Measurements from ENCODE around the gene ABCC11. TPM values are rescaled to one million over a fixed set of nuclear protein-coding genes. Genes with fewer than 3 reads are reported as not detected.

Gene ABCC11
- total and polyA plus RNA-seq, 2 experiments from 2014 or later = 0.23 to 0.76 TPM

- H3K27ac ChIP-seq = no peak overlapping the region
- H2AFZ ChIP-seq = no peak overlapping the region
- DNase-seq = no peak
- no peaks in the 10 kb centered on the region for H3K9me3 ChIP-seq (ENCODE audit: low read depth)
- 71 to 73% methylated on average over 9 of the region's 9 CpGs for WGBS, 2 experiments (ENCODE audit: low coverage in 1 of 2, low lambda C conversion rate in 2 of 2, missing lambda C conversion rate in 2 of 2)
- in situ Hi-C loops (cut with MboI) = no loop called here
- H3K9me2 ChIP-seq (ENCODE audit: insufficient read depth) = no peaks in the 10 kb centered on the region
- no peaks in the 10 kb centered on the region for H3K79me2 ChIP-seq (ENCODE audit: insufficient read depth)
- no peak overlapping the region for H3K9ac ChIP-seq
- no peaks in the 10 kb centered on the region for H3K4me1 ChIP-seq (ENCODE audit: insufficient read depth)
- no peaks in the 10 kb centered on the region for H3K27me3 ChIP-seq (replicated peaks; ENCODE audit: insufficient read depth)
- no peak overlapping the region for H3K4me3 ChIP-seq
- H3F3A ChIP-seq (ENCODE audit: insufficient read depth) = no peaks in the 10 kb centered on the region
- H3K36me3 ChIP-seq (ENCODE audit: low read depth) = no peaks in the 10 kb centered on the region
- no peaks in the 10 kb centered on the region for H4K20me1 ChIP-seq (ENCODE audit: insufficient read depth)
- no peak overlapping the region for H3K4me2 ChIP-seq (ENCODE audit: unreplicated experiment)
- TF ChIP-seq EZH2phosphoT487 (IDR thresholded peaks at IDR 0.05; ENCODE audit: insufficient read depth, low read depth) (no peak), EZH2 (IDR thresholded peaks at IDR 0.05; ENCODE audit: insufficient read depth, poor library complexity, severe bottlenecking) (no peak)
Measured at GRCh38 chr16:48180868-48181480, 66.4 kb downstream of the ABCC11 start.

DNA sequence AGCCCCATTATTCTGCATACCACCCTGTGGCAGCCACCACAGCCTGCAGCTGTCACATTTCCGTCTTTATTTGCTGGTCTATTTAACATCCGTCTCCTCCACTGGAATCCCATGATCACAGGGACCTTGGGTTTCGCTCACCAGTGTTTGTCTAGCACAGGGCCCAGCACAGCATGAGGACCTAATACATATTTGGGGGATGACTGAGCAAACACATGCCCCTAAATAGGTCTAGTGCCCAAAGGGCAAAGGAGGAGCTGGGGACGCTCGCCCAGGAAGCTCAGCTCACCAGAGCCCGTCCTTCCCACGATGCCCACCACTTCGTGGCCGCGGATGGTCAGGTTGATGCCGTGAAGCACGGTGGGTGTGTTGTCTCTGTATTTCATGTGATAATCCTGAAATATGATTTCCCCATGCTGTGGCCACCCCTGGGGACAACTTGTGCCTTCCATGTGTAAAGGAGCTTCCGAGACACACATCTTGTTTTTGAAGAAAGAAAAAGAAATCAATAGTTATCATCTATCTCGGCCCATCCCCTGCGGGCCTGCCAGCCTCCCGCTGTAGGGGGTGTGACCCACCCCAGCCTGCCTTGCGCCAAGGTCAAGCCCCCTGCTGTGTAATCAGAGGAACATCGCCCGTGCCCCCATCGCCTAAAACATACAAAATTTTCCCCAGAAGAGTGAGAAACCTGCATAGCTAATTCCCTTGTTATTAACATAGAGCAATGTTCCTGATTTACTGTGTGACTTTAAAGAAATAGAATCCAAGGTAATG, 70.5 kb downstream of the ABCC11 start:
- no peak overlapping the region for H3K27ac ChIP-seq
- in situ Hi-C loops (cut with MboI) = no loop called here
- no peaks in the 10 kb centered on the region for H3F3A ChIP-seq (ENCODE audit: insufficient read depth)
- H3K36me3 ChIP-seq (ENCODE audit: low read depth) = no peaks in the 10 kb centered on the region
- no peaks in the 10 kb centered on the region for H4K20me1 ChIP-seq (ENCODE audit: insufficient read depth)
- no peak overlapping the region for H3K4me3 ChIP-seq
- no peaks in the 10 kb centered on the region for H3K9me2 ChIP-seq (ENCODE audit: insufficient read depth)
- TF ChIP-seq EZH2 (IDR thresholded peaks at IDR 0.05; ENCODE audit: insufficient read depth, poor library complexity, severe bottlenecking) (no peak), EZH2phosphoT487 (IDR thresholded peaks at IDR 0.05; ENCODE audit: insufficient read depth, low read depth) (no peak)
- H3K4me2 ChIP-seq (ENCODE audit: unreplicated experiment) = no peak overlapping the region
- no peak overlapping the region for H2AFZ ChIP-seq
- H3K27me3 ChIP-seq (replicated peaks; ENCODE audit: insufficient read depth) = no peaks in the 10 kb centered on the region
- no peaks in the 10 kb centered on the region for H3K4me1 ChIP-seq (ENCODE audit: insufficient read depth)
- no peak overlapping the region for H3K9ac ChIP-seq
- WGBS, 2 experiments (ENCODE audit: low coverage in 1 of 2, low lambda C conversion rate in 2 of 2, missing lambda C conversion rate in 2 of 2) = 70 to 73% methylated on average over 20 of the region's 20 CpGs
- DNase-seq = no peak
- no peaks in the 10 kb centered on the region for H3K79me2 ChIP-seq (ENCODE audit: insufficient read depth)
- no peaks in the 10 kb centered on the region for H3K9me3 ChIP-seq (ENCODE audit: low read depth)

DNA sequence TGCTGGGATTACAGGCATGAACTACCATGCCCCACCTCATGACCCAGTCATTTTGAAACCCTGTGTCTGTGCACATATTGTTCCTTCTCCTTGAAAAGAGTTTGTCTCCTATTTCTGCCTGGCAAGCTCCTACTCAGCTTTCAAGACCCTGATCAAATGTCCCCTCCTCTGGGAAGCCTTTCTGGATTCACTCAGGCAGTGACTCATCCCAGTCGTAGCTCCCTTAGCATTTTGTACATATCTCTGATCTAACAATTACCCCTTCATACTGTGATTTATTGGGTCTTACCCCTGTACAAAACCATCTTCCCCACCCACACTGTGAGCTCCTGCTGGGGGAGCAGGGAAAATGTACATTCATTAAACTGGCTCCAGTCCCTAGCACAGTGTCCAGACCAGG, 73.5 kb downstream of the ABCC11 start:
- Histone ChIP-seq H3K9me3 (ENCODE audit: low read depth) (no peaks in the 10 kb centered on the region), H4K20me1 (ENCODE audit: insufficient read depth) (no peaks in the 10 kb centered on the region), H3K27me3 (replicated peaks; ENCODE audit: insufficient read depth) (no peaks in the 10 kb centered on the region), H3K4me2 (ENCODE audit: unreplicated experiment) (no peak overlapping the region), H3K4me1 (ENCODE audit: insufficient read depth) (no peaks in the 10 kb centered on the region), H3F3A (ENCODE audit: insufficient read depth) (no peaks in the 10 kb centered on the region), H3K79me2 (ENCODE audit: insufficient read depth) (no peaks in the 10 kb centered on the region), H3K36me3 (ENCODE audit: low read depth) (no peaks in the 10 kb centered on the region), H3K9ac (no peak overlapping the region), H3K9me2 (ENCODE audit: insufficient read depth) (no peaks in the 10 kb centered on the region), H3K27ac (no peak overlapping the region), H2AFZ (no peak overlapping the region), H3K4me3 (no peak overlapping the region)
- 0 to 6% methylated on average over 1 of the region's 1 CpG for WGBS, 2 experiments (ENCODE audit: low coverage in 1 of 2, low lambda C conversion rate in 2 of 2, missing lambda C conversion rate in 2 of 2)
- TF ChIP-seq EZH2phosphoT487 (IDR thresholded peaks at IDR 0.05; ENCODE audit: insufficient read depth, low read depth) = no peak
- TF ChIP-seq EZH2 (IDR thresholded peaks at IDR 0.05; ENCODE audit: insufficient read depth, poor library complexity, severe bottlenecking) = no peak
- in situ Hi-C loops (cut with MboI) = no loop called here
- no peak for DNase-seq

GRCh38 chr16:48172682-48173081, 74.7 kb downstream of the ABCC11 start:
- Histone ChIP-seq H4K20me1 (ENCODE audit: insufficient read depth) (no peaks in the 10 kb centered on the region), H3K9ac (no peak overlapping the region), H3K9me3 (ENCODE audit: low read depth) (no peaks in the 10 kb centered on the region), H3K27ac (no peak overlapping the region), H3K4me1 (ENCODE audit: insufficient read depth) (no peaks in the 10 kb centered on the region), H3K36me3 (ENCODE audit: low read depth) (no peaks in the 10 kb centered on the region), H3K27me3 (replicated peaks; ENCODE audit: insufficient read depth) (no peaks in the 10 kb centered on the region), H3F3A (ENCODE audit: insufficient read depth) (no peaks in the 10 kb centered on the region), H2AFZ (no peak overlapping the region), H3K79me2 (ENCODE audit: insufficient read depth) (no peaks in the 10 kb centered on the region), H3K4me2 (ENCODE audit: unreplicated experiment) (no peak overlapping the region), H3K4me3 (no peak overlapping the region), H3K9me2 (ENCODE audit: insufficient read depth) (no peaks in the 10 kb centered on the region)
- 67 to 82% methylated on average over 1 of the region's 1 CpG for WGBS, 2 experiments (ENCODE audit: low coverage in 1 of 2, low lambda C conversion rate in 2 of 2, missing lambda C conversion rate in 2 of 2)
- DNase-seq = no peak
- TF ChIP-seq EZH2phosphoT487 (IDR thresholded peaks at IDR 0.05; ENCODE audit: insufficient read depth, low read depth) = no peak
- no peak for TF ChIP-seq EZH2 (IDR thresholded peaks at IDR 0.05; ENCODE audit: insufficient read depth, poor library complexity, severe bottlenecking)
- in situ Hi-C loops (cut with MboI) = no loop called here
